KBM-7 (cell line): ENCODE data around the gene RIBC1.
"Not testable (repeated sequence)": the region's sequence is repeated elsewhere in the genome, so short reads cannot be mapped to it uniquely, and the experiment has no call there.

Source experiments
- DNase-seq: peaks from one replicate; pipeline ENCODE4 v3.0.0-alpha.2; 2015
- in situ Hi-C: fragments of 300-500 bp; cut with MboI; formaldehyde crosslinking; loops from 2 replicates; pipeline ENCODE4 v1.14.3; 2020; ENCODE audit warnings: low sequenced_read_pairs, low pct_unique_long_range_greater_than_20kb, mixed read lengths

RIBC1 gene

DNA sequence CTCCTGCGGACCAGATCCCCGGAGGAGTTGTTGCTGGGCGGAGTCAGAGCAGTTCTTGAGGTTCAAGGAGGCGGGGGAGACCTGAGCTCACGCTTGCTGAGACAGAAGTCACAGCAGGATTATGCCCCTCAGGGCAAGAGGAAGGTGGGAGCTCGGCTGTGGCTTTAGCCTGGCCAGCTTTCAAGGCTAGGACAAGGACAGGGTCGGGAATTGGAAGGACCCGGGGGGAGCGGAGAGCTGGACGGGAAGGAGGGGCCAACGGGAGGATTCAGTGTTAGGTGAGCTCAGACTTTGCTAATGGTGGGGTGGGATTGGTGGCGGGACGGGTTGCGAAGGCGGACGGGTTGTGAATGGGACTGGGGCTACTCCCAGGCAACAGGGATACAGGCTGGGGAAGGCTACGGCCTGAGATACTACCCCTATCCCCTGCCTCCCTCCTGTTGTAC lies at the start of gene RIBC1:
RIBC1 (plus strand) TSS at position 13 of the 446 bp plus-strand sequence. CDS start 3,404 bp downstream, outside the sequence.
- DNase-seq = no peak
- in situ Hi-C loops = no loop called here

DNA sequence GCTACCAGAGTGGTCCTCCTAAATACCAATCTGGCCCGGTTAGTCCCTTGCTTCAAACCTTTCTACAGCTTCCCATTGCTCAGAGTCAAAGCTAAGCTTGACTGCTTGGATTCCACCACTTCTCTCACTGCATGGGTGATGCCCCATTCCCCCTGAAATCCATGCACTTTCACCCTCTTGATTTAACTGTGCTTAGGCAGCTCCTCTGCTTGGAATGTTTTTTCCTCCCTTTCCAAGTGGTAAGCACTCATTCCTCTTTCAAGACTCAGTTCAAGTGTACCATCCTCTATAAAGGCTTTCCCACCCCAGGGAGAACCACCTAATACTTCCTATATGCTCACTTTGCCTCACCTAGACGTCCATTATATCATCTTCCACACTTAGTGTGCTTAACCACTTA lies 49.4 kb upstream of the RIBC1 start:
- in situ Hi-C loops = no loop called here
- DNase-seq = no peak

DNA sequence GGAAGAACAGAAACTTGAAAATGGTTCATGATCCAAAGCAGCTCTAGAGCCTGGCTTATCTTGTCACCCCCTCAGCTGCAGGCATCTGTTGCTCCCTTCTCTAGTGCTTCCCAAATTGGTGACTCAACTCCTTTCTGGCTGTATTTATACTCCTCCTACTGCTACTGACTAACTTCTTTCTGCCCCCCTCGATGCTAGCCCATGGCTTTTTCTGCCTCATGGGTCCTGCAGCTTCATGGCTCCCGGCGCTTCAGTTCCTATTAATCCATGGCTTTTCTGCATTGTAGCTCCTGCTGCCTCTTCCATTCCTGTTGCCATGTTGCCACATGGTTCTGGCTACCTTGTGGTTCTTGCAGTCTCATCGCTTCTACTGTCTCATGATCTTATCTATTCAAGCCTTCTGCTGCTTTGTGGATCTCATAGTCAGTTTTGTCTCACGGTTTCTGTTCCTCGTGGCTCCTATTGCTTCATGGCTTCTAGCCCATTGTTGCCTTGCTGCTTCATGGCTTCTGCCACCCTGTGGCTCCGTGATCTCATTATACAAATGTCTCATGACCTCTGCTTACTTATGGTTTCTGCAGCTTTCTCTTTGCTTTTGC lies 48.4 kb upstream of the RIBC1 start:
- no peak for DNase-seq
- in situ Hi-C loops = no loop called here

DNA sequence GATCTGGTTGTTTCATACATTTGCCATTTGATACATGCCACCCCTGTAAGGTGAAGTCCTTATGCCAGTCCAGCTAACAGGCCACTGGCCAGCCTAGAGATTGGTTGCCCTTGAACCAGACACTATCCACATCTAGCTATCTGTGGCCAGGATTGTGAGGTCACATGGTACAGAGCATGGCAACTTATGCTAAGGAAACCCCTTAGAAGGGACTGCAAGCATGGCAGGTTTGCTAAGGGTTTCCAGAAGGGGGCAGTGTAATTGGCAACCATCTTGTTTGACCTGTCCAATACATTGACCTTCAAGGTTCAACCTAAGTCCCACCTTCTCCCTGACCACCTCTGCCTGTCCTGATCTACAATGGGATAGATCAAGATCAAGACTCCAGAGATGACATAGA lies 47.8 kb upstream of the RIBC1 start:
- no peak for DNase-seq
- in situ Hi-C loops = no loop called here

DNA sequence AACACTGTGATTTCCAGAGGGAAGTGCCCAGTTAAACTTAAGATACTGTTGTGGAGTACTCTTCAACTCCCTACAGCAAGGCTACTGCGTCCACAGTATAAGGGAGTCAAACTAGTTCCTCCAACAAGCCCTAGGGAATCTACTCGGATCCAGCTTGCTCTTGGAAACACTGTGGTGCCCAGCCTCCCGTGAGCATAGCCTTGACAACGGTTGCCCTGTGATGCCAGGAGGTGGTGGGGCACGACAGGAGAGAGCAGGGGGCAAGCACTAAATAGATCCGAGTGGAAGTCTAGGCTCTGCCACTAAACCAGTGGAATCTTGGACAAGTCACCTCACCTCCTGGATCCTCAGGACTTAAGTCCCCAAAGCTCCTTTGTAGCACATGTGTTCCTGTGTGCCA lies 45.8 kb upstream of the RIBC1 start:
- DNase-seq = no peak
- in situ Hi-C loops = no loop called here

DNA sequence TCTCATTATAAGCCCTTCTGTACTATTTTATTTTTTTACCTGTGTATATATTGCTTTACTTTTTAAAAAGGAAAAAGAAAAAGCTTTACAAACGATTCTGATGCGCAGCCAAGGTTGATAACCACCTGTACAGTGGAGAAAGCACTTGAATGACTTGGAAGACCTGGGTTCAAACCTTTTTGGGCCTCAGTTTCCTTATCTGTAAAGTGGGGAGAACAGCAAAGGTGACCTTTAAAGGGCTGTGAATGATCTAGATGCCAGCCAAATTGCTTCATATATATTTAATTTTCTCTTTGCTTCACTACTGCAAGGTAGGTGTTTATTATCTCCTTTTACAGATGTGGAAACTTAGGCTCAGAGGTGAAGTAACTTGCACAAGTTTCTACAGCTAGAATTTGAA lies 45.2 kb upstream of the RIBC1 start:
- in situ Hi-C loops = no loop called here
- DNase-seq = no peak

DNA sequence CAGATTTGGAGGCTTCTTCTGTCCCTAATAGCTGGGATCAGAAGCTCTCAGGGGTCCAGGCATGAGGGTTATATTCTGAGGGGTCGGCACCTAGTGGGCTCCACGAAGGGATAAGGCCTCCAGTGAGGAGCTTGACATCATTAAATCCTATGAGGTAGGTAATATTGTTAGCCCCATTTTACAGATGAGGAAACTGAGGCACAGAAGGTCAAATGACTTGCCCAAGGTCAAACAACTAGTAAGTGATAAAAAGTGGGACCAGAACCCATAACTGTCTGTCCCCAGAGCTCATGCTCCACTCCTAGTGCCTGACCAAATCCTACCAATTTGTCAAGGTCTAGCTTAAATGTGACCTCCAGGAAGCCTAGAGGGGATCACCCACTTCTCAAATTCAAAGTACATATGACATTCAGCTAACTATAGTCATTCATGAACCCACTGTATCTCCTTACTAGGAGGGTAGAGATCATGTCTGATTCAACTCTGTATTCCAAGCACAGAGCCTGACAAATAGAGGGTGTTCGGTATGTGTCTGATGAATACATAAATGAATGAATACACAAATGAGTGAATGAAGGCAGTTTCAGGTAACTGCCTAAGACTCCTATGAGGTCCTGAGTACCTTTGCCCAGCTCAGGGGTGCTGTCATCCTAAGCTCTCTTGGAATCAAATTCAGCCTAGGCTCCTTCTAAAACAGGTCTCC lies 43.5 kb upstream of the RIBC1 start:
- in situ Hi-C loops = no loop called here
- DNase-seq = no peak

DNA sequence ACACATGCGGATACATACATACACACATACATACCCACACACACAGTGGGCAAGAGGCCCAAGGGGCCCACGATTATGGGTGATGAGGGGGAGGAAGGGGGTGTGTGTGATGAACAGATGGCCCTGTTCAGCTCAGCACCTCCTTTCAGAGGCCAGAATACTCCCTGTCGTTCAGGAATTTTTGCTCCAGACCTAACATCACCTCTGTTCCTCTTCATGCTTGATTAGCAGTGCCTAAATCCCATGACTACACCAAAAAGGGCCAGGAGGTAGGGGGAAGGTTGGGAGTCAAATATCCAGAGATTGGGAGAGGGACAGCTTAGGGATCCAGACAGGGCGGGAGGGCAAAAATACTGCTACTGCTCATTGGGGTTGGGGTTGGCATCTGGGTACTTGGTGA lies 42.9 kb upstream of the RIBC1 start:
- in situ Hi-C loops = no loop called here
- DNase-seq = no peak

DNA sequence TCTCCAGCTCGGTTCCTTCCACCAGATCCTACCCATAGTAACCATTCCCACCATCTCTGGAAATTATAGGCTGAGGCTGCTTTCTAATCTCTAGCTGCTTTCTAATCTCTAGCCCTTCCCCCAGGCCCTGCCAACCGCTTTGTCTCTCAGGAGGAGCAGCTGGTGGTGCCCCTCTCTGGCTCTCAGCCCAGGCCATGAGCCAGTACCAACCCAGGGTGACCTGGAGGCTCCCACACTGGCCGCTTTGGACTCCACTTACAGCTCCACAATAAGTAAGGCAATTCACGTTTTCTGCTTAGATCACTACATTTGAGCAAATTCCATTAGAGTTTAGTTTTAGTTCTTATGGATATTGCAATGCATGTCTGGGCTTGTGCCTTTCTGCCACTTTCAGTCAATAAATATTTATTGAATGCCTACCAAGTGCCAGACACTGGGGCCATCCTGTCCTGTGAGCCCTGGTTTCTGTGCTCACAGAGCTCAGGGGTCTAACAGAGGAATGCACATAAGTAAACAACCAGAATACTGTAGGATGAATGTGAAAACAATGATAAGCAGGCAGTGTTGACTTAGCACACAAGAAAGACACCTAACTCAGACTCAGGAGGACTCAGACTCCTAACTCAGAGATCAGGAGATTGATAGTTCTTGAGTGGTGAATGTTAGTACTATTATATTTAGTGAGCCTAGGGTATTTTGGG lies 39.1 kb upstream of the RIBC1 start:
- DNase-seq = no peak
- in situ Hi-C loops = no loop called here

DNA sequence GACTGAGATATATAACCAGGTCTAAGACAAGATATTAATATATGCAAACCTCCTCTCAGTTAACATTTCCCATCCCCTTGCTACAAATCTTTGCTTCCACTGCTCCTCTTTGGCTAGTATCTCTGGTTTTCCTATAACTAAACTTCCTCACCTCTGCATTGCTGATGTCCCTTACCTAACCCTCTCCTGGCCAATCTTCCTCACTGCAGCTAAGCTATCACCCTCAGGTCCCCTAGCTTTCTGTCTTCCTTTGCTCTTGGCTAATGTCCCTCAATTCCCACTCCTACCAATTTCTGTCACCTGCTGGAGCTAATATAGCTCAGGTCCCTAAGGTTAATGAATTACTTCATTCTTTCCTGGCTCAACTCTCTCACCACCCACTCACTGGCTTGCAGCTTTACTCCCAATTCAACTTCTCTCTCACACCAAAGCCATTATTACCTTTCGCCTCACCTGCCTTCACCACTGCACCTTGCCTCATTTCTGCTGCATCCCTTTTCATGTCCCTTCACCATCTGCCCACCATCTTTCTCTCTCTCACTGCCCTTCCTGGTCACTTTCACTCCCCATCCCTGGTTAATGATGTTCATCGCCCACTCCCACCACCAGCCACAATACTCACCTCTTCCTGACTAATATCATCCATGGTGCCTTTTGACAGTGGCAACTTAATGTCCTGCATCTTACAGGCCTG lies 26.9 kb upstream of the RIBC1 start:
- in situ Hi-C loops = no loop called here

DNA sequence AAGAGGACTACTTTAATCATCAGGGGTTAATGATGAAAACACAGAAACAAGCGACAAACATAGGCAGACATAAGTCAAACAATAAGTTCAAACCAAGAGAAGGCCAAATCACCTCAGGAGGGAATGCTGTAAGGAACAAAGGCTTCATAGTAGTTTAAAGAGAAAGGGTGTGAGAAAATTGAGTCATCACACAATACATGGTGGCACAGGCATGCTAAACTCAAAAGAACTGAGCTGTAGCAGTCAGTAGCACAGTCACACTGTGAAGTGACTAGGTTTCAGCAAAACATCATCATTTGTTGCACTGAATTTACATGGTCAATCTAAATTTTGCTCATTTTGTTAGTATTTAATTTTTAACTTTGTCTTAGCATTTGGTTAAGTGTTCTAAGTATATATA lies 24.5 kb upstream of the RIBC1 start:
- DNase-seq = no peak
- in situ Hi-C loops = no loop called here

More for the DNA sequence above, 26.9 kb upstream of the RIBC1 start:
- DNase-seq = no peak

DNA sequence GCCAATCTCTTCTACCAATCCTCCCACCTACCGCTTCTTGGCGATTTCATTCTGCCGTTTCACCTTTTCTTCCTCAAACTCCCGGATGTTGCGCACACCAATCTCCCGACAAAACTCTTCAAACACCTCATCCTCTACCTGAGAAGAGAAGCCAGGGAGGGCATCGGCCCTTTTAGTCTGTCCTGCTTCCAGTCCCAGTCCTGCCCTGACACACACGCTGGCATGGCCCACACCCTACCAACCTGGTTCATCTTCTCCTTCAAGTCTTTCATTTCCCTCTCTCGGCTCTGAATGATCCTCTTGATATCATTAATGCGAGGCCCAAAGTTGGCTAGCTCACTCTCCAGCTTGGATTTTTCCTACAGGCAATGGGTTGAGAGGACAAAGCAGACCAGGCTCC lies 19.1 kb upstream of the RIBC1 start:
- in situ Hi-C loops = no loop called here
- no peak for DNase-seq

DNA sequence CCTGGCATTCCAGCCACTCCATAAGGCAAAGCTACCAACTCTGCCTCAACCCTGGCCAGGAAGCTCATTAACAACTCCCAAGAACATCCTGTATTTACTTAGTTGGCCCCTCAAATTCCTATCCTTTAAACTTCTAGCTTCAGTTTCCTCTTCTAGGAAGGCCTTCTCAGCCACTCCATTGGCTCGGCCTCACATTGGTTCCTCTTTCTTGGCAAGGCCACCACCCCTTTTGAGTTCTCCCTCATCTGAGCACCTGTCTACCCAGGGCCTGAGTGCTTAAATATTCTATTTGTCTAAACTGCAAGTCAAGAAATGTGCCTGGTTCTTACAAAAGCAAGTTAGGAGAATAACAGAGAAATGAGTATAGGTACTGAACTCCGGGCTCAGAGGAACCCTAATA lies 10.2 kb upstream of the RIBC1 start:
- in situ Hi-C loops = no loop called here
- DNase-seq = peak; percentile 69

DNA sequence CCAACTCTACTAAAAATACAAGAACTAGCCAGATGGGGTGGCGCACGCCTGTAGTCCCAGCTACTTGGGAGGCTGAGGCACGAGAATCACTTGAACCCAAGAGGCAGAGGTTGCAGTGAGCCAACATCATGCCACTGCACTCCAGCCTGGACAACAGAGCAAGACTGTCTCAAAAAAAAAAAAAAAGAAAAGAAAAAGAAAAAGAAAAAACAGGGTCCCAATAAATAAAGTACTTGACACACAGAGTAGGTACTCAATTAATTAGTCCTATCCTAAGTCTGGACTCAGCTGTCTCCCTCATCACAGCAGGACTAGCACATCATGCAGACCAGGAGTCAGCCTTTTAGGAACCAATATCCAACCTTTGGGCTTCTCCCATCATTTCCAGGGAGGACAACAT lies 2.3 kb upstream of the RIBC1 start:
- in situ Hi-C loops = not testable (repeated sequence)

DNA sequence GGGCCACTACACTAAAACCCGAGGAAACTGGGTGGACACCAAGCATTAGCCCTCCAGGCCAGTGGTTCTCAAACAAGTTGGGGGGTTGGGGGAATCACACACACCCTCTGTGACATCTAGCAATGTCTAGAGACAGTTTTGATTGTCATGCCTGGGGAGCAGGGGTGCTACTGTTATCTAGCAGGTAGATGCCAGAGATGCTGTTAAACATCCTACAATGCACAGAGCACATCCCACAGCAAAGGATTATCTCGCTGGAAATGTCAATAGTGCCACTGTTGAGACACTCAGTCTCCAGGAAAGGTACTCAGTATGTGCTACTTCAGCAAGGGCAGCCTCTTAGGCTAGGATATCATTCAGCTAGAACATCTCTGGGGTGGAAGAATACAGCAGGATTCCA lies 1.5 kb upstream of the RIBC1 start:
- no peak for DNase-seq
- in situ Hi-C loops = no loop called here

More for the DNA sequence above, 2.3 kb upstream of the RIBC1 start:
- DNase-seq = not testable (repeated sequence)

DNA sequence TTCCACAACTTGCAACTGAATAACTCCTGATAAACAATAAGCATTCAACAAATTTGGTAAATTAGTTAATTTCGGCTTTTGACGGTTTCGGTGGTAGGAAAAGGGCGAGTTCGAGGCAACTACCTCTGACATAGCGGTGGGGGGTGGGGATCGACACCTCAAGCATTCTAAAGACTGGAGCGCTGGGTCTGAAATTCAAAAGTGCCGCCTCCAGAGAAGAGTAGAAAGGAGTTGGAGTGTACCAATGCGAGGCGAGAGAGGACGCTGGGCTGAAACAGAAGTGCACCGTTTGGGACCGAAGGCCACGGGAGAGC lies 944 bp upstream of the RIBC1 start:
- no peak for DNase-seq
- in situ Hi-C loops = no loop called here

DNA sequence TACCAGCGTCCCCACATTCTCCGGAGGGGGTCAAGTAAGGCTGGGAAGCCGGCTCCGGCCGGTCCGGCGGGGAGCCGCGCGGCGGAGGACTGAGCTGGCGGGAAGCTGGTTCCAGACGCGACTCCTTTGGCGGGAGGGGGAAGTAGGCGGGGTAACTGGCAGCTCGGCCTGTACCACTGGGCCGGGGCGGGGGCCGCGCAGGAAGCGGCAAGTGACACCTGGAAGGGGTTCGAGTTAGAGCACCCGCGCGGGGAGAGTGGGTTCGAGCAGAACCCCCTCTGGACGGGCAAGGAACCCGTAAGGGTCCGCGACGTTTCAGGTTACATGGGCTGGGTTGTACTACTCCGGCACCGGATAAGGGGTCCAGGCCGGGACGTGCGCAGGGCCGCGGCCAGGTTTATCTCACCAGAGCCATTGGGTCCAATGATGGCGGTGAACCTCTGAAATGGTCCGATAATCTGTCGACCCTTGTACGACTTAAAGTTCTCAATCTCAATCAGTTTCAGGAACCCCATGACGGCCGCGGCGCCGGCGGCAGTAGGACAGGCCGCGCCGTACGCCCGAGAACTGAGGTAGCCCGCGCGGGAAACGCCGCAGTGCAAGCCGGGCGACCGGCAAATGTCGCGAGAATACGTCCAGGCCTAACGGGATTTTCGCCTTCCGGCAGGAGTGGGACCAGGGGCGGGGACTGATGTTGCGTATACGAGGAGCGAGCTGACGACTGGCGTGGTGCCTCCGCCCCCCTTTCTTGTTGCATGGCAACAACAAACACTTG lies 400 bp upstream of the RIBC1 start, which contains the start of gene SMC1A:
SMC1A (minus strand) TSS at position 569 of the 775 bp plus-strand sequence; CDS start at position 515, 54 bp downstream.
- in situ Hi-C loops = no loop called here

DNA sequence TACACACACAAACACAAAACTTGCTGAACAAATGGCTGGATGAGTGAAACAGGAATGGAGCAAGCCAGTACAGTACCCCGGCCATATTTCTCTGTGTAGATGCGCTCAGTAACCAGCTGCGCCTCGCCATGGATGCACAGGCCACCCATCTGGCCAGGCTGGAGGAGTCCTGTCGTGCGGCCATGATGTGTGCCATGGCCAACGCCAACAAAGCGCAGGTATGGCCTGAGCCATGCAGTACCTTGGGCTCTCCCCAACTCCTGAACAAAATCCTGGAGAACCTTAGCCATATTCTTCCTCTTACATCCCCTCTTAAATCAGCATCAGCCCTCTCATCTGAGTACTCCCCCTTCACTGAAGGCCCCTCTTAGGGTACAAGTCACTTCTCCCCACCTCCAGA lies 7.1 kb downstream of the RIBC1 start:
- in situ Hi-C loops = no loop called here
- DNase-seq = no peak

More for the DNA sequence above, 400 bp upstream of the RIBC1 start, which contains the start of gene SMC1A:
- DNase-seq = peak; percentile 99

DNA sequence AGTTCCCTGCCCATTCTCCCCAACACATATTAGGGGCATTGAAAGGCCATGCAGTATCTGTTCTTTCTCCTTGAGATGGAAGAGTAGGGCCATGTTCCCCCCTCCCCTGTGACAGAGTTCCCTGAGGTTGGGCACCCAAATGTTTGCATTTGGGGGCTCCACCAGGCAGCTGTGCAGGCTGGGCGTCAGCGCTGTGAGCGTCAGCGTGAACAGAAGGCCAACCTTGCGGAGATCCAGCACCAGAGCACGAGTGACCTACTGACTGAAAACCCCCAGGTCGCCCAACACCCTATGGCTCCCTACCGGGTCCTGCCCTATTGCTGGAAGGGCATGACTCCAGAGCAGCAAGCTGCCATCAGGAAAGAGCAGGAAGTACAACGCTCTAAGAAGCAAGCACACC lies 7.6 kb downstream of the RIBC1 start:
- DNase-seq = no peak
- in situ Hi-C loops = no loop called here
